ENCODE measurements around the gene TMEM43. TPM values are rescaled to one million over a fixed set of nuclear protein-coding genes. Genes with fewer than 3 reads are reported as not detected.

Gene TMEM43
- total and polyA plus RNA-seq, 2 of the 8 experiments (the other 6 are each of a cell fraction or from before 2014, with no cell fraction given), result 27.0 to 33.7 TPM

DNA sequence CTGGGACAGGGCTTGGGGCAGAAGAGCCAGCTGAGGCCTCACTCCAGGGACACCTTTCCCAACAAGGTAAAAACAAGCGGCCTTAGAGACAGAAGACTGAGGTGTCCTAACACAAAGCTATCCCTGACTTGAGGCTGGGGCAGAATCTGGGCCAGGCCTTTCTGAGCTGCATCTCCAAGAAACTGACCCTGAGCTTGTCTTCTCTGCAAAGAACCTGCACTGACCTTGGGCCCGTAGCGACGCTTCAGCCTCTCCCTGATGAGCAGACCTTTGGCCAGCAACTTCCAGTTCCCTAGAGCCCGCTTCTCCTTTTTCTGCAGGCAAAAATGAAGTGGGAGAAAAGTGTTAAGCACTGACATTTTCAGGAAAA lies 22.2 kb downstream of the TMEM43 start:
- TF ChIP-seq RNF2 (IDR thresholded peaks at IDR 0.05; ENCODE audit: borderline replicate concordance, low read depth, low read length, missing control alignments, poor library complexity, severe bottlenecking) (no peak), BRCA1 (IDR thresholded peaks at IDR 0.05; ENCODE audit: low read depth, low read length) (no peak), TCF12 (IDR thresholded peaks at IDR 0.05; ENCODE audit: low read depth, low read length) (no peak), SP4 (IDR thresholded peaks at IDR 0.05; ENCODE audit: low read length) (no peak), GABPA (IDR thresholded peaks at IDR 0.05; ENCODE audit: borderline replicate concordance, insufficient read depth, low read length) (no peak)
- TF ChIP-seq, protein P1, sequence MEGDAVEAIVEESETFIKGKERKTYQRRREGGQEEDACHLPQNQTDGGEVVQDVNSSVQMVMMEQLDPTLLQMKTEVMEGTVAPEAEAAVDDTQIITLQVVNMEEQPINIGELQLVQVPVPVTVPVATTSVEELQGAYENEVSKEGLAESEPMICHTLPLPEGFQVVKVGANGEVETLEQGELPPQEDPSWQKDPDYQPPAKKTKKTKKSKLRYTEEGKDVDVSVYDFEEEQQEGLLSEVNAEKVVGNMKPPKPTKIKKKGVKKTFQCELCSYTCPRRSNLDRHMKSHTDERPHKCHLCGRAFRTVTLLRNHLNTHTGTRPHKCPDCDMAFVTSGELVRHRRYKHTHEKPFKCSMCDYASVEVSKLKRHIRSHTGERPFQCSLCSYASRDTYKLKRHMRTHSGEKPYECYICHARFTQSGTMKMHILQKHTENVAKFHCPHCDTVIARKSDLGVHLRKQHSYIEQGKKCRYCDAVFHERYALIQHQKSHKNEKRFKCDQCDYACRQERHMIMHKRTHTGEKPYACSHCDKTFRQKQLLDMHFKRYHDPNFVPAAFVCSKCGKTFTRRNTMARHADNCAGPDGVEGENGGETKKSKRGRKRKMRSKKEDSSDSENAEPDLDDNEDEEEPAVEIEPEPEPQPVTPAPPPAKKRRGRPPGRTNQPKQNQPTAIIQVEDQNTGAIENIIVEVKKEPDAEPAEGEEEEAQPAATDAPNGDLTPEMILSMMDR (IDR thresholded peaks at IDR 0.05; ENCODE audit: control extremely low read depth in 1 of 3, insufficient read depth in 1 of 3, low read depth in 1 of 3, low read length in 3 of 3), result no peak
- Histone ChIP-seq H3K79me2 (ENCODE audit: control insufficient read depth in 1 of 2, insufficient read depth in 2 of 2, low read length in 2 of 2) (no peaks in the 10 kb centered on the region), H3K18ac (ENCODE audit: extremely low read depth, low read length) (no peak overlapping the region), H3K27me3 (replicated peaks in 1 of 4; ENCODE audit: control insufficient read depth in 3 of 4, extremely low read depth in 1 of 4, insufficient read depth in 3 of 4, low read length in 3 of 4) (no peaks in the 10 kb centered on the region), H4K20me1 (replicated peaks in 1 of 2; ENCODE audit: control insufficient read depth in 1 of 2, insufficient read depth in 2 of 2, low read length in 2 of 2) (peaks cover 2 to 6% of the 10 kb centered on the region in 2 experiments), H2BK120ac (replicated peaks; ENCODE audit: low read depth, low read length) (no peak overlapping the region), H2AK5ac (ENCODE audit: low read depth, low read length) (no peak overlapping the region), H3K4me3 (ENCODE audit: extremely low read depth in 1 of 4, insufficient read depth in 2 of 4, low read depth in 3 of 4, low read length in 4 of 4) (no peak overlapping the region), H2BK15ac (ENCODE audit: low read length) (no peak overlapping the region), H3K23ac (ENCODE audit: insufficient read length) (no peak overlapping the region), H3K9ac (replicated peaks in 1 of 4; ENCODE audit: extremely low read depth in 1 of 4, low read depth in 3 of 4, low read length in 3 of 4) (no peak overlapping the region), H2BK20ac (ENCODE audit: low read length) (no peak overlapping the region), H3K23me2 (ENCODE audit: low read depth, low read length) (no peaks in the 10 kb centered on the region), H4K5ac (ENCODE audit: insufficient read length, low read depth, low read length) (no peak overlapping the region), H3K4me1 (replicated peaks in 1 of 4; ENCODE audit: control insufficient read depth in 3 of 4, insufficient read depth in 4 of 4, low read length in 3 of 4) (peaks cover 0 to 14% (median 9%) of the 10 kb centered on the region in 4 experiments; a peak in 6 of 7 replicates), H2BK5ac (ENCODE audit: low read depth, low read length) (no peak overlapping the region), H3K4me2 (ENCODE audit: insufficient read depth in 1 of 2, low read depth in 2 of 2, low read length in 2 of 2) (no peak overlapping the region), H3K9me3 (ENCODE audit: insufficient read depth in 2 of 2, low read depth in 1 of 2, low read length in 1 of 2) (no peaks in the 10 kb centered on the region), H3K27ac (ENCODE audit: low read depth, low read length) (no peak overlapping the region), H3K56ac (replicated peaks; ENCODE audit: insufficient read length, low read depth, low read length) (no peak overlapping the region), H3K14ac (ENCODE audit: insufficient read length) (no peak overlapping the region), H3K4ac (replicated peaks; ENCODE audit: insufficient read length, low read depth, low read length) (no peak overlapping the region), H3K79me1 (ENCODE audit: low read depth, low read length) (no peaks in the 10 kb centered on the region), H4K91ac (replicated peaks; ENCODE audit: insufficient read length, low read length) (no peak overlapping the region), H4K8ac (ENCODE audit: extremely low read depth, insufficient read depth, low read length) (no peak overlapping the region), H2AFZ (ENCODE audit: low read length) (no peak overlapping the region), H3K36me3 (ENCODE audit: control insufficient read depth in 2 of 4, insufficient read depth in 4 of 4, low read length in 3 of 4) (peaks cover 0 to 11% (median 7%) of the 10 kb centered on the region in 4 experiments; a peak in 5 of 8 replicates), H2BK12ac (ENCODE audit: low read depth, low read length) (no peak overlapping the region)
- 85% methylated on average over 5 of the region's 5 CpGs; no CpG with 5 or more reads in 1 of the 2 experiments for WGBS, 2 experiments (ENCODE audit: extremely low coverage in 1 of 2, insufficient coverage in 1 of 2, insufficient read length in 1 of 2, insufficient replicate concordance in 2 of 2, low coverage in 1 of 2, low lambda C conversion rate in 2 of 2, missing lambda C conversion rate in 1 of 2)
- DNase-seq (ENCODE audit: low read depth in 1 of 2, low spot score in 2 of 2) (no peak), FAIRE-seq (no peak)
- ChIA-PET CTCF (ENCODE audit: partially characterized antibody) (interaction anchor here (0.7 to 2.1 kb wide), 4 partner anchors 12 to 24 kb away, joined by 3 to 10 read pairs (median 6); partner anchors contain the start of genes CHCHD4 and TMEM43), POLR2A (ENCODE audit: partially characterized antibody) (interaction anchor here (1.1 to 2.9 kb wide), 3 partner anchors 19 to 30 kb away, joined by 4 to 15 read pairs (median 7); partner anchors contain the start of genes CHCHD4 and TMEM43)
